ENCODE data around the gene CLDN20.
"Not testable (repeated sequence)": the region's sequence is repeated elsewhere in the genome, so short reads cannot be mapped to it uniquely, and the experiment has no call there.

Gene CLDN20

GRCh38 chr6:155312950-155313349 lies 49.1 kb downstream of the CLDN20 start:
- DNase-seq (ENCODE audit: low read depth), result not testable (repeated sequence)

GRCh38 chr6:155313602-155314091 lies 49.8 kb downstream of the CLDN20 start:
- DNase-seq (ENCODE audit: low read depth), result no peak

- peak; percentile 97 for DNase-seq (ENCODE audit: low read depth)
Measured at GRCh38 chr6:155314092-155314772, 50.4 kb downstream of the CLDN20 start, which contains the start of gene TFB1M. TSS of gene TFB1M (minus strand) at chr6:155314484. CDS start at chr6:155314428, 56 bp downstream.

DNA sequence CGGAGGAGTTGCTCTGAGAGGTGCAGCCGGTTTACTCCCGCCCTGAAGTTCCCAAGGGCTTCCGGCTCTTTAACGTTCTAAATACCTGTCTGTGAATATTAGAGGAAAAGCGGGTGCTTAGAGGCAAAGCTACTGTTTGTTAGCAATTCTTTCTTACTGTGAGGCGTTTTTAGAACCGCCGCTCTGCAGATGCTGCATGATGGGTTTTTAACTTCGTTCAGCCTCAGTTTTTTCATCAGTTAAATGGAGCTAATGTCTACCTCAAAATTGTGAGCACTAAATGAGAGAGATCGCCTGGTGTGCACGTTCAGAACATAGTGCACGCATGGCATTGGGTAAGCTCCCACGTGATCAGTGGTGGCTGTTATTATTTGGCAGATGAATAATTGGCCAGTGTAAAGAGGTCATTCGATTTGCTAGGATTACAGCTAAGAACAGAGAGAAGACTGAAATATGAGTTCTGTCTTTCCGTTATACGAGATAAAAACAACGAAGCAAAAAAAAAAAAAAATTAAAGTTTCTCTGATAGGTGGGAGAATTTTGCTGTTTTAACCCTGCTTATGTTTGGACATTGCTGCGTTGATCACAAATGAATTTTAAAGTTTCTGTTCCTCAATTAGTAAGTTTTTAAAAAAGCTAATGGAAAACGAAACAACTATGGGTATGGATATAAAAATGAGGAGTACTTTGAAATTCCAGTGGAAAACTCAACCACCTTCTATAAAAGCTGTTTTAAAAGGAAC lies 51.1 kb downstream of the CLDN20 start:
- DNase-seq (ENCODE audit: low read depth), result peak; percentile 22

DNA sequence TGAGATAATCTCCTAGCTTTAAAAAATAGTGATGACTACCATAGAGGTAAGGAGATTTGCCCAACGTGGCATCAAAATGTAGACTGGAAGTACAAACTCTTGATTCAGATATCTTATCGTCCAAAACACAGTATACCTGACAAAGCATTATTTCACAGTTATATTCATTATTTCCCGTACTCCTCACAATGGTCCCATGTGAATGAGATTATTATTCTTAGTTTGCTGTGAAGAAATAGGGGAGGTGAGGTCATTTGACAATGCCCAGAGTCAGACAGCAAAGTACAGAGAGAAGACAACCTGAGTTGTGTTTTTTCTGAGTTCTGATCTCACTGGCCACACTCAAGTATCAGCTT lies 51.7 kb downstream of the CLDN20 start:
- DNase-seq (ENCODE audit: low read depth), result no peak

DNA sequence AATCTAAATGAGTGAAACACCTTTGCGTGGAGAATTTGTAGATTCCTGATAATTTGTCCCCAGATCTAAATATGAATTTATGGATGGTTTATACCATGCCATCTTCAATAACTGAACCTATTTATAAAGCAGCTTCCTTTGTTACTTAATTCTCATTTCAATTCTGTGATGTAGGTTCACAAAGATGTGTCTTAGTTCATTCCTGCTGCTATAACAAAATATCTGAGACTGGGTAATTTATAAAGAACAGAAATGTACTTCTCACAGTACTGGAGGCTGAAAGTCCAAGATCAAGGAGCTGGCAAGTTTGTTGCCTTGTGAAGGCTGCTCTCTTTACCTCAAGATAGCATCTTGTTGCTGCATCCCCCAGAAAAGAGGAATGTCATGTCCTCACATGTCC lies 52.6 kb downstream of the CLDN20 start:
- DNase-seq (ENCODE audit: low read depth), result no peak

GRCh38 chr6:155317186-155317585 lies 53.4 kb downstream of the CLDN20 start:
- no peak for DNase-seq (ENCODE audit: low read depth)

DNA sequence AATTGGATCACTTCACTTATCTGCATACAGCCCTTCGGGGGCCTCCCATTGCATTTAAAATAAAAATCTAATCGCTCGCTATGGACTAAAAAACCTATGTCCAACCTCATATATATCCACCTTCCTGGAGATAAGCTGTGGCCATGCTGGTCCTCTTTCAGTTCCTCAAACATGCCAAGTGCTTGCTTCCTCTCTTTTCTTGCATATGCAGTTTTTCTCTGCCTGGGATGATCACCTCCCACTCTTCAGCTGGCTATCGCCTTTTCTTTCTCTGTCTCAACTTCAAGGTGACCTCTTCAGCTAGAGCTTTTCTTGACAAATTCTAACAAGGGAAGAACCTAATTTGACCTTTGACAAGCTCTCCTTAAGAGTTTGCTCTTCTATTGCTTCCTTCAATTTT lies 56.1 kb downstream of the CLDN20 start:
- DNase-seq (ENCODE audit: low read depth), result no peak

- no peak for DNase-seq (ENCODE audit: low read depth)
Measured at GRCh38 chr6:155324172-155324571, 60.4 kb downstream of the CLDN20 start.

DNA sequence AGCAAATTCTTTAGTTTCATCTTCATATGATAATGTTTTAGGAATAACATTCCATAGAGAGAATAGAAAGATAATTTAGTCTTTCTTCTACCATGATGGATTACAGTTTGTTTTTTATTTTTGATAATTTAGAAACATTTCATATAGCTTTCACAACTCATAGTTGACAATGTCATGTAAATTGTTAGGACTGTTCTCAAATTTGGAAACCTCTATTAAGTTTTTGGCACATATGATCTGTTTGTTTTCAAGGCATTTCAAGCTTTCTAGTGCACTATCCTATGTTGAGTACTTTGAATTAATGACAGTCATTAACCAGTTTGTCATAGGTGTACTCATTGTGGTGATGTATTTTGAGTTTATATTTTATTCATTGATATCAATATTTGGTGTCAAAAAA lies 61.2 kb downstream of the CLDN20 start:
- no peak for DNase-seq (ENCODE audit: low read depth)

DNA sequence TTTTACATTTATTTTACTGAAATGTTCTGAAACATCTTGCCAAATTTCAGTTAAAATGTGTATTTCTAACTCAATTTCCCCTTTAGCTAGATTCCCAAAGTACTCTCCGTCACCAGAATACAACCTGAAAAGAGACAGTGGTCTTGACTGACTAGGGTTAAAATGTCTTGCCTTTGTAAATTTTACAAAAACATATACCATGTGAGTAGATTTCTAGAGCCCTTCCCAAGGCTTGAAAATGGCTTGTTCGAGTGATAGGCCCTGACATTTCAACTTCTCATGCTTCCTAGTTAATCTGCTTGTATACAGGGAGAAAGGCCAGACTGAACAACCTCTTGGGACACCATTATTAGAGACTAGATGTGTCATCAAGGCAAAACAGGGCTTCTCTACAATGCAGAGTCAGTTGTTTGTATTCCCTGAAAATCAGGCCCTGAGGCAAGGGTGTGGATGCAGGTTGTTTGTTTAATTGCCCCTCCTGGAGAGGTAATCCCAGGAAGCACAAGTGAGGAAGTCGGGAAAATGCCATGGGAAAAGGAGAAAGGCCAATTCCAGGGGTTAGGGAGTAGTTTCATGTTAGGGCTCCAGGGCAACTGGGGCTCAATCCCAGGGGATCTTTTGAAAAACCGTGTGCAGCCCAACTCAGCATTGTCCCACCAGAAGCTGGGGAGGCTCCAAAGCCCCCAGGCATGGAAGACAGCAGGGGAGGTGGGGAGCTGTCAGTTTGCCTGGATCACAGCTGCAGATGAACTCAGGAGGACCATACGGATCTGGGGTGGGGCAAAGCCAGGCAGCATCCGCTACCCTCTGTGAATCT lies 62.1 kb downstream of the CLDN20 start:
- no peak for DNase-seq (ENCODE audit: low read depth)

Data from activated gamma-delta T cell treated with anti-CD3 and anti-CD28 coated beads, Interleukin-2, amount 50 U/mL, for 16 hours (primary cell).